ENCODE measurements around the gene TPT1.

TPT1 gene

GRCh38 chr13:45297456-45298205 lies 43.4 kb downstream of the TPT1 start:
- DNase-seq: no peak
- Histone ChIP-seq H3K4me1 (ENCODE audit: control insufficient read depth, insufficient read depth, low read length, poor library complexity, severe bottlenecking) (peaks cover 24% of the 10 kb centered on the region), H3K9me3 (ENCODE audit: control insufficient read depth, low read length) (no peaks in the 10 kb centered on the region), H3K36me3 (ENCODE audit: control insufficient read depth, insufficient read depth, low read length) (no peaks in the 10 kb centered on the region), H3K27ac (ENCODE audit: insufficient read depth, low read length, poor library complexity, severe bottlenecking) (no peak overlapping the region), H3K4me3 (ENCODE audit: insufficient read depth, low read depth, low read length, poor library complexity, severe bottlenecking) (no peak overlapping the region), H3K27me3 (replicated peaks; ENCODE audit: control insufficient read depth, insufficient read depth, low read length, poor library complexity, severe bottlenecking) (no peaks in the 10 kb centered on the region)

- H3K27ac ChIP-seq (ENCODE audit: insufficient read depth, low read length, poor library complexity, severe bottlenecking): no peak overlapping the region
- H3K27me3 ChIP-seq (replicated peaks; ENCODE audit: control insufficient read depth, insufficient read depth, low read length, poor library complexity, severe bottlenecking): no peaks in the 10 kb centered on the region
- H3K9me3 ChIP-seq (ENCODE audit: control insufficient read depth, low read length): no peaks in the 10 kb centered on the region
- no peak for DNase-seq
- peaks cover 24% of the 10 kb centered on the region for H3K4me1 ChIP-seq (ENCODE audit: control insufficient read depth, insufficient read depth, low read length, poor library complexity, severe bottlenecking)
- H3K4me3 ChIP-seq (ENCODE audit: insufficient read depth, low read depth, low read length, poor library complexity, severe bottlenecking): no peak overlapping the region
- H3K36me3 ChIP-seq (ENCODE audit: control insufficient read depth, insufficient read depth, low read length): no peaks in the 10 kb centered on the region
Measured at GRCh38 chr13:45296259-45296658, 44.7 kb downstream of the TPT1 start.

GRCh38 chr13:45295536-45295935 lies 45.4 kb downstream of the TPT1 start:
- DNase-seq: no peak
- peaks cover 24% of the 10 kb centered on the region for H3K4me1 ChIP-seq (ENCODE audit: control insufficient read depth, insufficient read depth, low read length, poor library complexity, severe bottlenecking)
- H3K27ac ChIP-seq (ENCODE audit: insufficient read depth, low read length, poor library complexity, severe bottlenecking): no peak overlapping the region
- H3K4me3 ChIP-seq (ENCODE audit: insufficient read depth, low read depth, low read length, poor library complexity, severe bottlenecking): no peak overlapping the region
- no peaks in the 10 kb centered on the region for H3K27me3 ChIP-seq (replicated peaks; ENCODE audit: control insufficient read depth, insufficient read depth, low read length, poor library complexity, severe bottlenecking)
- no peaks in the 10 kb centered on the region for H3K9me3 ChIP-seq (ENCODE audit: control insufficient read depth, low read length)
- no peaks in the 10 kb centered on the region for H3K36me3 ChIP-seq (ENCODE audit: control insufficient read depth, insufficient read depth, low read length)

- Histone ChIP-seq H3K4me3 (ENCODE audit: insufficient read depth, low read depth, low read length, poor library complexity, severe bottlenecking) (no peak overlapping the region), H3K27me3 (replicated peaks; ENCODE audit: control insufficient read depth, insufficient read depth, low read length, poor library complexity, severe bottlenecking) (no peaks in the 10 kb centered on the region), H3K4me1 (ENCODE audit: control insufficient read depth, insufficient read depth, low read length, poor library complexity, severe bottlenecking) (peaks cover 11% of the 10 kb centered on the region), H3K9me3 (ENCODE audit: control insufficient read depth, low read length) (no peaks in the 10 kb centered on the region), H3K36me3 (ENCODE audit: control insufficient read depth, insufficient read depth, low read length) (no peaks in the 10 kb centered on the region), H3K27ac (ENCODE audit: insufficient read depth, low read length, poor library complexity, severe bottlenecking) (no peak overlapping the region)
- DNase-seq: no peak
Measured at GRCh38 chr13:45292176-45292575, 48.8 kb downstream of the TPT1 start.

- Histone ChIP-seq H3K4me3 (ENCODE audit: insufficient read depth, low read depth, low read length, poor library complexity, severe bottlenecking) (no peak overlapping the region), H3K4me1 (ENCODE audit: control insufficient read depth, insufficient read depth, low read length, poor library complexity, severe bottlenecking) (no peaks in the 10 kb centered on the region), H3K27me3 (replicated peaks; ENCODE audit: control insufficient read depth, insufficient read depth, low read length, poor library complexity, severe bottlenecking) (no peaks in the 10 kb centered on the region), H3K27ac (ENCODE audit: insufficient read depth, low read length, poor library complexity, severe bottlenecking) (no peak overlapping the region), H3K36me3 (ENCODE audit: control insufficient read depth, insufficient read depth, low read length) (no peaks in the 10 kb centered on the region), H3K9me3 (ENCODE audit: control insufficient read depth, low read length) (no peaks in the 10 kb centered on the region)
- DNase-seq: no peak
Measured at GRCh38 chr13:45289936-45290563, 50.9 kb downstream of the TPT1 start.
